Mucosa of stomach (tissue), 1 donor: ENCODE data around the gene DIS3L2.

Experiments used
- H3K27me3 ChIP-seq: one replicate; pipeline ENCODE4 v1.7.0; 2013; ENCODE audit warnings: mild to moderate bottlenecking, low read length; ENCODE audit not compliant: control insufficient read depth, insufficient read depth
- H3K36me3 ChIP-seq: one replicate; pipeline ENCODE4 v1.7.0; 2013; ENCODE audit warnings: low read length; ENCODE audit not compliant: control insufficient read depth, insufficient read depth
- H3K4me1 ChIP-seq: one replicate; pipeline ENCODE4 v1.7.0; 2013; ENCODE audit warnings: mild to moderate bottlenecking, low read length; ENCODE audit not compliant: control insufficient read depth, insufficient read depth
- H3K4me3 ChIP-seq: one replicate; pipeline ENCODE4 v1.7.0; 2013; ENCODE audit warnings: low read length
- H3K9ac ChIP-seq: one replicate; pipeline ENCODE4 v1.7.0; 2013; ENCODE audit warnings: mild to moderate bottlenecking, low read length, moderate library complexity
- H3K9me3 ChIP-seq: one replicate; pipeline ENCODE4 v1.7.0; 2013; ENCODE audit warnings: mild to moderate bottlenecking, low read length, moderate library complexity; ENCODE audit not compliant: control insufficient read depth
- donor health status: Pancreatic carcinoma.

Gene DIS3L2

DNA sequence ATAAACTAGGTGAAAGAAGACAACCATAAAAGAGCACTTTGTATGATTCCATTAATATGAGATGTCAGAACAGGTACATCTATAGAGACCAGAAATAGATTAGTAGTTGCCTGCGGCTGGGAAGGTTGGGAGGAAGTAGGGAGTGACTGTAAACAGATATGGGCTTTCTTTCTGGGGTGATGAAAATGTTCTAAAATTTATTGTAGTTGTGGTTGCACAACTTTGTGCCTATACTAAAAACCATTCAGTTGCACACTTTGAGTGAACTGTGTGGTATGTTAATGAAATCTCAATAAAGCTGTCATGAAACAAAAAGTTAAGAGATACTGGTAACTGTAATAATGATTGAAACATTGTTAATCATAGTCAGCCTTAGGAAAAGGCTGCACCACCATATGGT, 264.4 kb downstream of the DIS3L2 start:
- Histone ChIP-seq H3K4me3 (no peak overlapping the region), H3K9me3 (no peaks in the 10 kb centered on the region), H3K4me1 (peaks cover 5% of the 10 kb centered on the region), H3K9ac (no peak overlapping the region), H3K27me3 (no peaks in the 10 kb centered on the region), H3K36me3 (no peaks in the 10 kb centered on the region)

DNA sequence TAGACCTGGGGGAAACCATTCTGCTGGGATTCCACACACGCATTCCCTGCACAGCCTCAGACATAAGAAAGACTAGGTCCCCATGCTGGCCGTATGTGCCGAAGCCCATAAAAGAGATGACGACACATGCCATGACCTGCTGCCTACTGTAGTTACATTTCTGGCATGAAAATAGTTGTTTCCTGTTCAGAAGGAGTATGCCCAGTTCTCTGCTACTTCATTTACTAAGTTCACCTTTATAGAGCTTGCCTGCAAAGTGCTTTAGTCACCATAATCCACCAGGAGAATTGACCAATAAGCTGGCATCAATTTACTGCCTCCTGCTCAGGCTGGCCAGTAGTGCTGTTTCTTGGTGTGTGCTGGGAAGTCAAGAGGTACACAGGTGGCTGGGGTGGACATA, 266.8 kb downstream of the DIS3L2 start:
- Histone ChIP-seq H3K9ac (no peak overlapping the region), H3K4me3 (no peak overlapping the region), H3K4me1 (peaks cover 5% of the 10 kb centered on the region), H3K27me3 (no peaks in the 10 kb centered on the region), H3K36me3 (no peaks in the 10 kb centered on the region), H3K9me3 (no peaks in the 10 kb centered on the region)

DNA sequence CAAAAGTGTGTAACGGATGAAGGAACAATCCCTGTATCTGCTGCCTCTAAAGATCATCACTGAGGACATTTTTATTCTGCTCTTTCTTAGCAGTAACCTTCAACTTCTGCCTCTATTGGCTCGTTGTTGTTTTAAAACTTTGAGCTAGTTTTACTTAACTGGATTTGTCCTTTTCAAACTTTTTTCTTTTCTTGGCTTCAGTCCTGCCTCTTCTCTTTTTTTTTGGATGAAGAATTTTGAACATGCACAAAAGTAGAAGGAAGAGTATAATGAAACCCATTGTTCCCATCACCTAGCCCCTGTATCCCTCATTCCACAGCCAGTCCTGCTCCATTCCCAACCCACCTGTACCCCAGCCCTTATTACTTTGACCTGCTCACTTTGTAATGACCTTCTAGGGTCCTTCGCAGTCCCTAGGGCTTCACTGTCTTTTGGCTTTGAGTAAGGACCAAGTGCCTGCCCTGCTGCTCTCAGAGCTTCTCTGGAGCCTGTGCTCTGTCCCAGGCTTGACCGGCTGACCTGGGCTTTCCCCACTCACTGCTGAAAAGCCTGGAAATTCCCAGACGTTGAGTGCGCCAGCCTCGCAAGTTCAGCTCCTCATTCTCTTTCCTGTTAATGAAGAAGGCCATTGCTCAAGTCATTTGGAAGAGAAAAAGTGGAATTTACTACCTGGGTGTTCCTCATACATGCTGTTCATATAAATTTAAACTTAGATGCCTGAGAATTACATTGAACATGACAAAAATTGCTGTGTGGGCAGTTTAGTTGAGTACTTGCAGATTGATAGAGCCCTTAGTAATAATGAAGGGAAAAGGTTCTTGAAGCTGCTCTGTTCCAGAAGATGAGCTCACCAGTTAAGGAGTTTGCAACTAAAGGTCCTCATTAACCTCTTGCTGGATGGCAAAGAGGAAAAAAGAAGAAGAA, 267.7 kb downstream of the DIS3L2 start:
- peaks cover 12% of the 10 kb centered on the region for H3K4me1 ChIP-seq
- H3K27me3 ChIP-seq, result no peaks in the 10 kb centered on the region
- H3K9ac ChIP-seq, result no peak overlapping the region
- no peak overlapping the region for H3K4me3 ChIP-seq
- H3K9me3 ChIP-seq, result no peaks in the 10 kb centered on the region
- no peaks in the 10 kb centered on the region for H3K36me3 ChIP-seq

DNA sequence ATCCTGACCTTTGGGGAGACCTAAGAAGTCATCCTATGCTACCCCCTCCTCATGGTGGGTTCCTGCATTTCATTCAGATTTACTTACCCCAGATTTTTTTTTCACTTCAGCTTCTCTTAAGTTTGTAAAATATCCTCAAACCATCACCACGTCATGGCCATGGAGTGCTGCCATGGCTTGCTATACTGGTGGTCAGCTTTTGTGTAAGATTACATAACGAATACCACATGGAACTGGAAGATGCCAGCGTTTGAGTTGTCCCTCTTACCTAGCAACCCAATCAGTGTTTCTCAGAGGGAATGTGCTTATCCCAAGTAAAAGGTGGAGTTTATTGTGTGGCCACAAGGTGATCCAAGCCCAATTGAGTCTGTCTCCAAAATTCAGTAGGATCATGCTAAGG, 268.4 kb downstream of the DIS3L2 start:
- Histone ChIP-seq H3K27me3 (no peaks in the 10 kb centered on the region), H3K9ac (no peak overlapping the region), H3K4me1 (peaks cover 11% of the 10 kb centered on the region), H3K4me3 (no peak overlapping the region), H3K9me3 (no peaks in the 10 kb centered on the region), H3K36me3 (no peaks in the 10 kb centered on the region)

DNA sequence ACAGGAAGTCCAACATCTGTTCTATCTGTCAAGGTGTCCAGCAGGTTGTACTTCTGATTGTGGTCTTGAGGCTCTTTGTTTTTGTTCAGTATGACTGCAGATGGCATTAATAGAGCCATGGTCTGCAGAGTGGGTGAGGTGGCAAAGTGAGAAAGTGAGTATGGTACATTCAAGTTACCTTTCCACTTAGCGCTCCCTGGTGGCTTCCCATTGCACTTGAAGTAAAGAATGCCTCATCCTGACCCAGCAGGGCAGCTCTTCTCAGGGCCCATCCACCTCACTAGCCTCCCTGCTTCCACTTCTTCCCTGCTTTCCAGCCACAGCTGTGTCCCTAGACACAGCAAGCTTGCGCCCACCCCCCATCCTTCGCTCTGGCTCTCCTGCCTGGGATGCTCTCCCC, 269.0 kb downstream of the DIS3L2 start:
- H3K9me3 ChIP-seq, result no peaks in the 10 kb centered on the region
- H3K4me1 ChIP-seq, result peaks cover 10% of the 10 kb centered on the region
- H3K36me3 ChIP-seq, result no peaks in the 10 kb centered on the region
- no peak overlapping the region for H3K4me3 ChIP-seq
- H3K9ac ChIP-seq, result no peak overlapping the region
- H3K27me3 ChIP-seq, result no peaks in the 10 kb centered on the region

DNA sequence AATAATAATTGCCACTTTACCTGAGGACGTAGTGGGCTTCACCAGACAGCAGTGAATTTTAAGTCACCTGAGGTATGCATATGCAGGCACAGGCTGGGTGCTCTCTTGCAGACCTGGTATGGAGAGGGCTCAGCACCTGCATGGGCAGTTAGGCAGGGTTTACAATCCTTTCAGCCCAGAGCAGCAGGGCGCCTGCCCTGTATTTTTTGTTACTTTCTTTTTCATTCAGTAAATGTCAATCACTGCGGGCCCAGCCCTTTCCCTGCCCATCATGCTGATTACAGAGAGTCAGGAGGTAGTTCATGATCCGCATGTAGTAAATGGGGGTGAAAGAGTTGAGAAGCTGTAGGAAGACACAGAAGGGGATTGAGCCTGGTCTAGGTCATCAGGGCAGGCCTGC, 270.0 kb downstream of the DIS3L2 start:
- peaks cover 20% of the 10 kb centered on the region for H3K4me1 ChIP-seq
- H3K27me3 ChIP-seq, result no peaks in the 10 kb centered on the region
- no peak overlapping the region for H3K9ac ChIP-seq
- no peaks in the 10 kb centered on the region for H3K36me3 ChIP-seq
- H3K9me3 ChIP-seq, result no peaks in the 10 kb centered on the region
- H3K4me3 ChIP-seq, result no peak overlapping the region

DNA sequence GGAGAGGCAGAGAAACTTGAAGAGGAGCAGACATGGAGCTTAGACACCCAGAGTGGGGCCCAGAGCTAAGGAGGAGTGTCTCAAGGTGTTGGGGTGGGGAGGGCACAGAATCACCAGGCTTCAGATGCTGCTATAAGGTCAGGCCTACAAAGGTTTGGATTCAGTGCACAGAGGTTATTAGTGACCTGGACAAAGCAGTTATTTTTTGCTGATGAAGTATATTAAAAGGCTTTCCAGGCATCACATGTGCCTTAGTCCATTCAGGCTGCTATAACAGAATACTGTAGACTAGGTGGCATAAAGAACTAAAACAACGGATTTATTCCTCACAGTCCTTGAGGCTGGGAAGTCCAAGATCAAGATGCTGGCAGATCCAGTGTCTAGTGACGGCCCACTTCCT, 271.4 kb downstream of the DIS3L2 start:
- Histone ChIP-seq H3K36me3 (no peaks in the 10 kb centered on the region), H3K9ac (no peak overlapping the region), H3K4me3 (no peak overlapping the region), H3K4me1 (peaks cover 20% of the 10 kb centered on the region), H3K9me3 (no peaks in the 10 kb centered on the region), H3K27me3 (no peaks in the 10 kb centered on the region)

DNA sequence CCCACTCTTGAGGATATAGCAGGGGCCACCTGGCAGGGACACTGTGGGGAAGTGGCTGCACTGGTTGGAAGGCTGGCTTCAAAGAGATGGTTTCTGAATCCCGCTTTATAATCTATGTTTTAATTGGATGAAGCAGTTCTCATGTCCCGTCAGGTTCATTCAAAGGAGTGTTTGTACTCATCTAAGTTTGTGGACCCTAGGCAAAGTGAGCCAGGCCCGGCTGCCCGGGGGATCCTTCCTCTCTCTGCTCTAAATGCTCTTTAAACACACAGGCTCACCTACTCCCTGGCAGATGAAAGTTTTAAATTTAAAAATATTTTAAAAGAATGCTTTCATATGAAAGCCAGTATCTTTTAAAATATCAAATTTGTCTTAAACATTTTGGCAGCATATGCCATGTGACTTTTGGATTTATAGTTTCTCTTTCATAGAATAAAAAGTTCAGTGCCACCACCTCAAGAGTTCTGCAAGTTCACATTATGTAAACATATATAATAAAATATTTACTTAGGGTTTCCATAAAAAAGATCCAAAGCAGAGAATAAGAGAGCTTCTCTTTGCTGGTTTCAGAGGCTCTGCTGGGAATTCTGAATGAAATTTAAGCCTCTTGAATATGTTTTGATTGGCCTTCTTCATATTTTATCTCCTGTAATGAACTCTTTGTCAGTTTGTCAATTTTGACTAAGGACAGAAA, 273.6 kb downstream of the DIS3L2 start:
- no peak overlapping the region for H3K4me3 ChIP-seq
- no peaks in the 10 kb centered on the region for H3K36me3 ChIP-seq
- H3K27me3 ChIP-seq, result no peaks in the 10 kb centered on the region
- H3K9ac ChIP-seq, result no peak overlapping the region
- H3K9me3 ChIP-seq, result no peaks in the 10 kb centered on the region
- H3K4me1 ChIP-seq, result peaks cover 20% of the 10 kb centered on the region

DNA sequence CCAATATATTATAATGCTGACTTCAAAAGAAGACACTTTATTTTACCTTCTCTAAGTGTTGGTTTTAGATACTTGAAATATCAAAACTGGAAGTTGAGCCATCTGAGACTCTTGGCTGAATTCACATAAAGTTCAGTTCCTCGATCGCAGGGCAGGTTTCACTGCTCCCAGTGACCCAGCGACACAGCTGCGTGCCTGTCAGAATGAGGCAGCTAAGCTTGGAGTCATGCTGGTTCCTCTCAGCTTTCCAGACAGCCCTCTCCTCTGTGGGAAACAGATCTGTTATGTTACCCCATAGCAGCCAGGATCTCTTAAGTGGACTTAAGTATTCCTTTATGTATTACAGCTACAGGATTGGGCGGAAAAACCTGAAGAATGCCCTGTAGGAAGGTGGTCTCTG, 274.2 kb downstream of the DIS3L2 start:
- Histone ChIP-seq H3K4me3 (no peak overlapping the region), H3K27me3 (no peaks in the 10 kb centered on the region), H3K36me3 (no peaks in the 10 kb centered on the region), H3K9ac (no peak overlapping the region), H3K4me1 (peaks cover 20% of the 10 kb centered on the region), H3K9me3 (no peaks in the 10 kb centered on the region)

DNA sequence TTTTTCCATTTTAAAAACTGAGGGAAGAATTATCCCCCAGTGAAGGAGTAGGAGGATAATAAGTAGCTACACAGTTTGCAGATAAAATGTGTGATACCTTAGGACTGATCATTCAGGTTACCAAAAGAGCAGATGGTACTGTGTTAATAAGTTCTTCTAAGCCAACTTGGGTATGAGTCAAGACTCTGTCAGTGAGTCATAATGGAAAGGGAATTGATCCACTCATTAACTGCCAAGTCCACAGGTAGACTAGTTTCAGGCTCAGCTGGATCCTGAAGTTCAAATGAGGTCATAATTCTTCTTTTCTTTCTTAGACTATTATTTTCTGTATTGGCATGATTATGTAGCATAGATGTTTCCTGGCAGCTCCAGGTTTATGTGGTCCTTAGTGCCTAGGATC, 274.7 kb downstream of the DIS3L2 start:
- H3K27me3 ChIP-seq, result no peaks in the 10 kb centered on the region
- H3K4me1 ChIP-seq, result peaks cover 20% of the 10 kb centered on the region
- no peak overlapping the region for H3K4me3 ChIP-seq
- no peaks in the 10 kb centered on the region for H3K9me3 ChIP-seq
- H3K9ac ChIP-seq, result no peak overlapping the region
- no peaks in the 10 kb centered on the region for H3K36me3 ChIP-seq

DNA sequence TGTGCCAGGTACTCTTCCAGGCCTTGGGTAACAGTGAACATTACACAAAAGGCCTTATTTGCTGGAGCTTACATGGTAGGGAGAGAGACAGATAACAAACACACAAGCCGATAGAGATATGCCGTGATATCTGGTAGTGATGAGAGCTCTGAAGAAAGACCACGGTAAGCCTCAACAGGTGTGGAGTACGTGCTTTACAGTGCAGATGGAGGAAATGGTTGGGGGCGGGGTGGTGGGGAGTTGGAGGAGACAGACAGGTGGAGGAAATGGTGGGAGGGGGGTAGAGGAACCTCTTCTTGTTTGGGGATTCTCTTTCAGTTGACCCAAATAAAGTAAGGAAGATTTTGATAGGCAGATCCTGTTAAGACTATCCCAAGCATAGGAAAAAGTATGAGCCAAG, 276.0 kb downstream of the DIS3L2 start:
- Histone ChIP-seq H3K9ac (no peak overlapping the region), H3K4me3 (no peak overlapping the region), H3K36me3 (no peaks in the 10 kb centered on the region), H3K27me3 (no peaks in the 10 kb centered on the region), H3K9me3 (no peaks in the 10 kb centered on the region), H3K4me1 (peaks cover 20% of the 10 kb centered on the region)

DNA sequence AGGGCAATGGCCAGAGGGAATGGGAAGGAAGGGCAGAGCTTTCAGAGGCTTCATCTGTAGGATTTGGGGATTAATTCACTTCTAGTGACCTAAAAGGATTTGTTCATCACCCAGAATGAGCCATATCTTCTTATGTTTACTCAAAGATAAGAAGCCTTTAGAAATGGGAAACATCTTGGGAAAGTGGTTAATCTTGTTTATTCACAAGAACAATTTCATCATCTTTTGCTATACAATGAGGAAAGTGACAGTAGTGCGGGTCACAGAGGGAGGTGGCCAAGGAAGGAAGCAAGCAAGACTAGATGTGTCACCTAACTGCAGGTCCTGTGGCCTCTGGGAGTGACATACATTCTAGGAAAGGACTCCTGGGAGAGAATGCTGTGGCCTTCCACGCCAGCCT, 276.6 kb downstream of the DIS3L2 start:
- Histone ChIP-seq H3K4me3 (no peak overlapping the region), H3K9ac (no peak overlapping the region), H3K9me3 (no peaks in the 10 kb centered on the region), H3K4me1 (peaks cover 20% of the 10 kb centered on the region), H3K36me3 (no peaks in the 10 kb centered on the region), H3K27me3 (no peaks in the 10 kb centered on the region)
